ENCODE measurements around the gene HNF1A. TPM values are rescaled to one million over a fixed set of nuclear protein-coding genes. Genes with fewer than 3 reads are reported as not detected.

The HNF1A gene
- total and polyA plus RNA-seq, 2 of the 13 experiments (the other 11 are each of a cell fraction or from before 2014, with no cell fraction given): 13.4 to 34.7 TPM

- TF ChIP-seq BRF2 (CRISPR knock-in tag; IDR thresholded peaks at IDR 0.05): no peak
- no peak for TF ChIP-seq MAFG (CRISPR knock-in tag; IDR thresholded peaks at IDR 0.05)
- no peak for TF ChIP-seq ATF7-NPFF (CRISPR knock-in tag; IDR thresholded peaks at IDR 0.05; ENCODE audit: low read depth)
- peak; percentile 74; the same call in 1 of the 2 replicates for TF ChIP-seq ZSCAN20 (CRISPR knock-in tag; IDR thresholded peaks at IDR 0.05; ENCODE audit: borderline replicate concordance)
- no peak for TF ChIP-seq ZBTB8A (CRISPR knock-in tag; IDR thresholded peaks at IDR 0.05; ENCODE audit: borderline replicate concordance, low read depth)
- TF ChIP-seq, protein P1, sequence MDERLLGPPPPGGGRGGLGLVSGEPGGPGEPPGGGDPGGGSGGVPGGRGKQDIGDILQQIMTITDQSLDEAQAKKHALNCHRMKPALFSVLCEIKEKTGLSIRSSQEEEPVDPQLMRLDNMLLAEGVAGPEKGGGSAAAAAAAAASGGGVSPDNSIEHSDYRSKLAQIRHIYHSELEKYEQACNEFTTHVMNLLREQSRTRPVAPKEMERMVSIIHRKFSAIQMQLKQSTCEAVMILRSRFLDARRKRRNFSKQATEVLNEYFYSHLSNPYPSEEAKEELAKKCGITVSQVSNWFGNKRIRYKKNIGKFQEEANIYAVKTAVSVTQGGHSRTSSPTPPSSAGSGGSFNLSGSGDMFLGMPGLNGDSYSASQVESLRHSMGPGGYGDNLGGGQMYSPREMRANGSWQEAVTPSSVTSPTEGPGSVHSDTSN (CRISPR knock-in tag; IDR thresholded peaks at IDR 0.05): no peak
- TF ChIP-seq ARID4A (CRISPR knock-in tag; IDR thresholded peaks at IDR 0.05; ENCODE audit: borderline replicate concordance): peak; percentile 78
- peak; percentile 96 for TF ChIP-seq MAX (IDR thresholded peaks at IDR 0.05)
- no peak for TF ChIP-seq PRMT3 (CRISPR knock-in tag; IDR thresholded peaks at IDR 0.05; ENCODE audit: borderline replicate concordance, low read depth)
- TF ChIP-seq, protein P2, sequence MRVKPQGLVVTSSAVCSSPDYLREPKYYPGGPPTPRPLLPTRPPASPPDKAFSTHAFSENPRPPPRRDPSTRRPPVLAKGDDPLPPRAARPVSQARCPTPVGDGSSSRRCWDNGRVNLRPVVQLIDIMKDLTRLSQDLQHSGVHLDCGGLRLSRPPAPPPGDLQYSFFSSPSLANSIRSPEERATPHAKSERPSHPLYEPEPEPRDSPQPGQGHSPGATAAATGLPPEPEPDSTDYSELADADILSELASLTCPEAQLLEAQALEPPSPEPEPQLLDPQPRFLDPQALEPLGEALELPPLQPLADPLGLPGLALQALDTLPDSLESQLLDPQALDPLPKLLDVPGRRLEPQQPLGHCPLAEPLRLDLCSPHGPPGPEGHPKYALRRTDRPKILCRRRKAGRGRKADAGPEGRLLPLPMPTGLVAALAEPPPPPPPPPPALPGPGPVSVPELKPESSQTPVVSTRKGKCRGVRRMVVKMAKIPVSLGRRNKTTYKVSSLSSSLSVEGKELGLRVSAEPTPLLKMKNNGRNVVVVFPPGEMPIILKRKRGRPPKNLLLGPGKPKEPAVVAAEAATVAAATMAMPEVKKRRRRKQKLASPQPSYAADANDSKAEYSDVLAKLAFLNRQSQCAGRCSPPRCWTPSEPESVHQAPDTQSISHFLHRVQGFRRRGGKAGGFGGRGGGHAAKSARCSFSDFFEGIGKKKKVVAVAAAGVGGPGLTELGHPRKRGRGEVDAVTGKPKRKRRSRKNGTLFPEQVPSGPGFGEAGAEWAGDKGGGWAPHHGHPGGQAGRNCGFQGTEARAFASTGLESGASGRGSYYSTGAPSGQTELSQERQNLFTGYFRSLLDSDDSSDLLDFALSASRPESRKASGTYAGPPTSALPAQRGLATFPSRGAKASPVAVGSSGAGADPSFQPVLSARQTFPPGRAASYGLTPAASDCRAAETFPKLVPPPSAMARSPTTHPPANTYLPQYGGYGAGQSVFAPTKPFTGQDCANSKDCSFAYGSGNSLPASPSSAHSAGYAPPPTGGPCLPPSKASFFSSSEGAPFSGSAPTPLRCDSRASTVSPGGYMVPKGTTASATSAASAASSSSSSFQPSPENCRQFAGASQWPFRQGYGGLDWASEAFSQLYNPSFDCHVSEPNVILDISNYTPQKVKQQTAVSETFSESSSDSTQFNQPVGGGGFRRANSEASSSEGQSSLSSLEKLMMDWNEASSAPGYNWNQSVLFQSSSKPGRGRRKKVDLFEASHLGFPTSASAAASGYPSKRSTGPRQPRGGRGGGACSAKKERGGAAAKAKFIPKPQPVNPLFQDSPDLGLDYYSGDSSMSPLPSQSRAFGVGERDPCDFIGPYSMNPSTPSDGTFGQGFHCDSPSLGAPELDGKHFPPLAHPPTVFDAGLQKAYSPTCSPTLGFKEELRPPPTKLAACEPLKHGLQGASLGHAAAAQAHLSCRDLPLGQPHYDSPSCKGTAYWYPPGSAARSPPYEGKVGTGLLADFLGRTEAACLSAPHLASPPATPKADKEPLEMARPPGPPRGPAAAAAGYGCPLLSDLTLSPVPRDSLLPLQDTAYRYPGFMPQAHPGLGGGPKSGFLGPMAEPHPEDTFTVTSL (CRISPR knock-in tag; IDR thresholded peaks at IDR 0.05; ENCODE audit: borderline replicate concordance): no peak; the same call in 1 of the 2 replicates
- peak; percentile 99 for TF ChIP-seq ZBTB10 (CRISPR knock-in tag; IDR thresholded peaks at IDR 0.05; ENCODE audit: borderline replicate concordance)
Measured at GRCh38 chr12:120978296-120979219, at the start of gene HNF1A (continued).

Data from HepG2 (cell line).